GM20431 (cell line): ENCODE data around the gene TES.

Experiments
- in situ Hi-C: fragments of 300-500 bp; cut with MseI, MboI; formaldehyde crosslinking; loops from one replicate; pipeline ENCODE4 v1.15.0; 2020; ENCODE audit warnings: low sequenced_read_pairs; ENCODE audit not compliant: unreplicated experiment

Gene TES

GRCh38 chr7:116239020-116239419 lies 28.7 kb downstream of the TES start:
- in situ Hi-C loops, result no loop called here

- in situ Hi-C loops, result no loop called here
Observed at GRCh38 chr7:116239434-116239833, 29.1 kb downstream of the TES start.

GRCh38 chr7:116240024-116240668 lies 29.8 kb downstream of the TES start:
- in situ Hi-C loops, result loop anchor here (10.0 kb wide), 1 partner anchor 65 kb away; no protein-coding TSS in a partner anchor

- in situ Hi-C loops, result loop anchor here (10.0 kb wide), 1 partner anchor 66 kb away; no protein-coding TSS in a partner anchor
Observed at GRCh38 chr7:116241291-116241690, 31.0 kb downstream of the TES start.

DNA sequence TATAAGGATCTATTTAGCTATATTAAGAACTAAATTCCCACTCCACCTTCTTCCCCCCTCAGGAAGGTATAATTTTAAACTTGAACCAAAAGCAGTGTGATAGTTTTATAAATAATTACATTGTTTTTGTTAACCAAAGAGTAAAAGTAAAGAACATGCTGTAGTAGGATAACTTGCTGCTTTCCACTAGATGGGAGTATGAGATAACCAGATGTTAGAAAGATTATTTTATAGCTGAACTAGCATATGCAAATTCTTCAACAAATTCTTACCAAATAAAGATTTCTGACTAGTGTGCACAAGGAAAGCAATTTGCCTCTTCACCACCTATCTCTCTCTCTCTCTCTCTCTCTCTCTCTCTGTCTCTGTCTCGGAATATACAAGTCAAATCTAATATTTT lies 31.8 kb downstream of the TES start:
- in situ Hi-C loops, result loop anchor here (10.0 kb wide), 1 partner anchor 67 kb away; no protein-coding TSS in a partner anchor

DNA sequence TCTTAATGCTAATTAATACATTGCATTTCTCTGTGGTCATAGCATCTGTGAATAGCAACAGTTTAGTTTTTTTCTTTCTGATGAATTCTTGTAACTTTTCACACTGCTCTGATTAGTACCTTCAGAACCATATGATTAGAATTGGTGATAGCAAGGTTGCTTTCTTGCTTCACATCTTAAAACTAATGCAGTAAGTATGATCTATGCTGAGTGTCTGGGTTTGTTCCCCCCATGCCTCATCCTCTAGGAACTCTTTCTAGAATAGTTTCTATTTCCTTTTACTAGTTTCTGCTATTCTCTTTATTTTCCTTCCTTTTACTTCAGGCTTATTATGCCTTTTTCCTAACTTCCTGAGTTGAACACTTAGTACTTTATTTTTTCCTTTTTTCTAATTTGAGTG lies 32.4 kb downstream of the TES start:
- in situ Hi-C loops, result loop anchor here (10.0 kb wide), 1 partner anchor 68 kb away; no protein-coding TSS in a partner anchor

- in situ Hi-C loops, result loop anchor here (10.0 kb wide), 1 partner anchor 70 kb away; no protein-coding TSS in a partner anchor
Observed at GRCh38 chr7:116244803-116245202, 34.5 kb downstream of the TES start.

DNA sequence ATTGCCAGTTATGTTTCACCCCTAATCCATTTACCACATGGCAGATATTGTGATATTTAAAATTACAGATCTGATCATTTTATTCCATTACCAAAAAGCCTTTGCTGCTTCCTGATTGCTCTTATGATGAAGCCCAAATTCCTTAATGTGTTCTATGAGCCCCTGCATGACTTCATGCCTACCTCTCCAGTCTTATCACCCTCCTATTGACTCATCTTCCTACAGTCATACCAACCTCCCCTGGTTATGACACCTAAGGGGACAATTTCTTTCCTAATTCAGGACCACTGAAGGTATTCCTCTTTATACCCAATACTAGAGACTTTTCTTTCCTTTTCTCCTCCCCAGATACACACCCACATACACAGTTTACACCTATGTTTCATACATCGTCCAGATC lies 36.0 kb downstream of the TES start:
- in situ Hi-C loops, result loop anchor here (10.0 kb wide), 1 partner anchor 72 kb away; no protein-coding TSS in a partner anchor

GRCh38 chr7:116249969-116250553 lies 39.7 kb downstream of the TES start:
- in situ Hi-C loops, result loop anchor here (10.0 to 25.0 kb wide), 3 partner anchors 75 to 562 kb away; no protein-coding TSS in a partner anchor

- in situ Hi-C loops, result loop anchor here (25.0 kb wide), 2 partner anchors 336 to 561 kb away; no protein-coding TSS in a partner anchor
Observed at GRCh38 chr7:116251675-116252074, 41.3 kb downstream of the TES start.

DNA sequence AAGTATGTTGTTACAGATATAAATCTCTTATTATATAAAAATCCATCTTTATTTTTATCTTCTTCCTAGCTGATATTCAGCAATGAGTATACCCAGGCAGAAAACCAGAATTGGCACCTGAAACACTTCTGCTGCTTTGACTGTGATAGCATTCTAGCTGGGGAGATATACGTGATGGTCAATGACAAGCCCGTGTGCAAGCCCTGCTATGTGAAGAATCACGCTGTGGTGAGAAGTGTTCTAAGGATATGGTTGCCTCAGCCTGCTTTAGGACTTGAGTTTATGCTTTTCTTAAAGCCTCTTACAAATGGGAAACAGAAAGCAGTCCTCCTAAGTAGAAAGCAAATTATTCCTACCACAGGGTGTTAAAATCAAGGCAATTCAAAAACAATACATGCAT lies 41.9 kb downstream of the TES start:
- in situ Hi-C loops, result loop anchor here (25.0 kb wide), 2 partner anchors 335 to 560 kb away; no protein-coding TSS in a partner anchor

- in situ Hi-C loops, result loop anchor here (25.0 kb wide), 2 partner anchors 330 to 555 kb away; no protein-coding TSS in a partner anchor
Observed at GRCh38 chr7:116257156-116257555, 46.8 kb downstream of the TES start.

GRCh38 chr7:116258734-116259133 lies 48.4 kb downstream of the TES start:
- in situ Hi-C loops, result loop anchor here (25.0 kb wide), 2 partner anchors 329 to 554 kb away; no protein-coding TSS in a partner anchor

- in situ Hi-C loops, result loop anchor here (25.0 kb wide), 2 partner anchors 328 to 553 kb away; no protein-coding TSS in a partner anchor
Observed at GRCh38 chr7:116259156-116259870, 49.0 kb downstream of the TES start.

DNA sequence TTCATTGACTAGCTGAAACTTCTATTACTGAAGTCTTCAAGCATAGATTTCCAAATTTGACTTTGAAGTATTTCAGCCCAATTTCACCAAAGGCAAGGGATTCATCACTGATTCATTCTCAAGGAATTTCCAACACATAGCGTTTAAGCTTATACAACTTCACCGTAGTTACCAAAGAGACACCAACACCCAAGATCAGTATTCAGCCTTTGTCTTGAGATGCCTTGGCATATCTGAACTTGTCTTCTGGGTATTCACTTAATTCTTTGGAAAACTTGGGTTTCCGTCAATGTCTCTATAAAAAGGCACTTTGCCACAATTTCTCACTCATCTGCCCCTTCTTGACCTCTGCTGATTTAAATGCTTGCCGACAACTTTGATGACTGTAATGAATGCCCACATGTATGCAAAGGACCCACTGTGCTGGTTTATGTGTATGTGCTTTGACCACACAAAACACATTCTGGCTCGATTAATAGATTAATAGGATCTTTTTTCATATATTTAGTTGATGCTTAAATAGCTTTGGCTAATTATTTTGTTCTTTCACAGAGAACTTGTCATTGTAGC lies 49.6 kb downstream of the TES start:
- in situ Hi-C loops, result loop anchor here (25.0 kb wide), 2 partner anchors 327 to 552 kb away; no protein-coding TSS in a partner anchor

DNA sequence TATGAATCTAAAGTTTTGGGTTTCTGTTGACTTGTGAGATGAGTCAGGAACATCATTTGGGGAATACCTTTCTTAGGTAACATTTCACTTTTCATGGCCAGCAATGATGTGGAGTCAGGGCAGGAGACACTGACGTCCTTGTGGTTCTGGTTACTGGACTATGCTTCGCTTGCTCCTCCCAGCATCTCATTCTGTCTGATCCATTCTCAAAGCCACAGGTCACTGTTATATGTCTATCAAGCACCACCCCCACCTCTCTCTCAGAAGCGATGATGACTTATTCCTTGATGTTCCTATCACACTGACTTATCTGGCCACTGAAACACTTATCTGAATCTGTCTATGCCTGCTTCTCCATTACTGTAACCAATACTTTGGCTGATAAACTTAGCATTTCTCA lies 51.6 kb downstream of the TES start:
- in situ Hi-C loops, result loop anchor here (25.0 kb wide), 2 partner anchors 325 to 550 kb away; no protein-coding TSS in a partner anchor

- in situ Hi-C loops, result loop anchor here (25.0 kb wide), 2 partner anchors 321 to 546 kb away; no protein-coding TSS in a partner anchor
Observed at GRCh38 chr7:116265881-116266280, 55.5 kb downstream of the TES start.

GRCh38 chr7:116269466-116269865 lies 59.1 kb downstream of the TES start:
- in situ Hi-C loops, result loop anchor here (25.0 kb wide), 2 partner anchors 318 to 543 kb away; no protein-coding TSS in a partner anchor

- in situ Hi-C loops, result loop anchor here (25.0 kb wide), 2 partner anchors 316 to 541 kb away; no protein-coding TSS in a partner anchor
Observed at GRCh38 chr7:116271161-116271913, 61.0 kb downstream of the TES start.
